CD4-positive, alpha-beta memory T cell (primary cell): Measurements from ENCODE around the gene UCHL5. TPM values are rescaled to one million over a fixed set of nuclear protein-coding genes. Genes with fewer than 3 reads are reported as not detected.

Experiments
- polyA plus RNA-seq, 2 donors: library from polyadenylated mRNA; unstranded; fragments of 300-500 nt; fragmentation: Illumina TruSeq; gene quantifications; one replicate each; pipeline ENCODE4 v1.2.3, GENCODE V29; 2021
- total RNA-seq, 2 experiments: library from RNA; stranded (reverse); gene quantifications; one replicate each; pipeline ENCODE4 v1.2.3, GENCODE V29; 2021

The UCHL5 gene
- total and polyA plus RNA-seq, 4 experiments from 2014 or later, result 31.2 to 72.8 (median 40.3) TPM

Other genes with a start within 250 kb of the UCHL5 start
- gene RO60, start 252 bp upstream of the UCHL5 start, total RNA-seq, result 10 to 100 TPM; 75.2 to 78.7 TPM
- 100 to 1,000 TPM in 1 of 2 donors, 10 to 100 TPM in 1; 99.6 to 133 TPM for gene RO60, start 252 bp upstream of the UCHL5 start, polyA plus RNA-seq
- gene GLRX2, start 46.1 kb upstream of the UCHL5 start, total RNA-seq, result 10 to 100 TPM; 15.0 to 17.0 TPM
- 10 to 100 TPM; 15.2 to 16.3 TPM for gene GLRX2, start 46.1 kb upstream of the UCHL5 start, polyA plus RNA-seq
- gene CDC73, start 62.7 kb upstream of the UCHL5 start, total RNA-seq, result 10 to 100 TPM; 70.4 to 75.0 TPM
- 10 to 100 TPM; 70.5 to 72.2 TPM for gene CDC73, start 62.7 kb upstream of the UCHL5 start, polyA plus RNA-seq
- gene B3GALT2, start 127.3 kb upstream of the UCHL5 start, total RNA-seq, result 10 to 100 TPM; 15.1 TPM
- 1 to 10 TPM in 1 of 2 donors, under 1 TPM in 1; 0.21 to 4.9 TPM for gene B3GALT2, start 127.3 kb upstream of the UCHL5 start, polyA plus RNA-seq